ENCODE data around the gene ANXA6. TPM values are rescaled to one million over a fixed set of nuclear protein-coding genes. Genes with fewer than 3 reads are reported as not detected.

ANXA6 gene
- total and polyA plus RNA-seq, 2 donors (not counting 1 experiment from before 2014, with no cell fraction given), result 136 to 300 TPM

GRCh38 chr5:151062405-151063141 is 95.0 kb downstream of the ANXA6 start:
- Mint-ChIP-seq H3K27me3 (no peaks in the 10 kb centered on the region), H3K9me3 (ENCODE audit: insufficient read depth) (no peaks in the 10 kb centered on the region), H3K27ac (peak overlapping the region; percentile 15), H3K4me1 (peaks cover 63% of the 10 kb centered on the region), H3K4me3 (no peak overlapping the region)
- WGBS (ENCODE audit: insufficient coverage), result 99% methylated on average over 4 of the region's 5 CpGs
- Histone ChIP-seq H3K27ac (ENCODE audit: low read length in 2 of 2) (no peak overlapping the region), H4K20me1 (ENCODE audit: control insufficient read depth, insufficient read depth, low read length, poor library complexity, severe bottlenecking) (peaks cover 96% of the 10 kb centered on the region), H3K4me2 (replicated peaks; ENCODE audit: low read depth, low read length, poor library complexity, severe bottlenecking) (no peak overlapping the region), H3K79me2 (ENCODE audit: control insufficient read depth, insufficient read depth, low read length) (peaks cover 84% of the 10 kb centered on the region), H3K36me3 (replicated peaks in 1 of 2; ENCODE audit: control extremely low read depth in 1 of 2, control insufficient read depth in 1 of 2, extremely low read depth in 1 of 2, insufficient read depth in 2 of 2, low read length in 1 of 2) (peaks cover 0 to 78% of the 10 kb centered on the region in 2 experiments), H2AFZ (ENCODE audit: insufficient read depth, low read depth, low read length, poor library complexity, severe bottlenecking) (no peak overlapping the region), H3K27me3 (replicated peaks in 1 of 4; ENCODE audit: control extremely low read depth in 1 of 4, control insufficient read depth in 3 of 4, insufficient read depth in 4 of 4, low read length in 3 of 4) (no peaks in the 10 kb centered on the region), H3K4me3 (ENCODE audit: control extremely low read depth in 1 of 5, extremely low read depth in 1 of 5, insufficient read depth in 1 of 5, low read depth in 2 of 5, low read length in 4 of 5) (no peak overlapping the region), H3K4me1 (ENCODE audit: control insufficient read depth in 2 of 2, insufficient read depth in 2 of 2, low read length in 2 of 2) (peaks cover 37 to 47% of the 10 kb centered on the region in 2 donors), H3K9me3 (ENCODE audit: control extremely low read depth in 1 of 3, control insufficient read depth in 2 of 3, insufficient read depth in 1 of 3, low read length in 2 of 3) (no peaks in the 10 kb centered on the region), H3K9ac (ENCODE audit: low read length) (no peak overlapping the region)
- DNase-seq (no peak), ATAC-seq (ENCODE audit: low read depth) (no peak)
- ChIA-PET CTCF (interaction anchor here (0.6 to 17.8 kb wide), 5 partner anchors 11 to 612 kb away, joined by 3 to 918 read pairs (median 4); no protein-coding TSS in a partner anchor), POLR2A (interaction anchor here (4.2 kb wide), 1 partner anchor 17 kb away, joined by 13 read pairs; no protein-coding TSS in a partner anchor)
- TF ChIP-seq EZH2 (IDR thresholded peaks at IDR 0.05; ENCODE audit: borderline replicate concordance, insufficient read depth, low read depth, low read length, poor library complexity, severe bottlenecking), result no peak
- TF ChIP-seq, protein P1, sequence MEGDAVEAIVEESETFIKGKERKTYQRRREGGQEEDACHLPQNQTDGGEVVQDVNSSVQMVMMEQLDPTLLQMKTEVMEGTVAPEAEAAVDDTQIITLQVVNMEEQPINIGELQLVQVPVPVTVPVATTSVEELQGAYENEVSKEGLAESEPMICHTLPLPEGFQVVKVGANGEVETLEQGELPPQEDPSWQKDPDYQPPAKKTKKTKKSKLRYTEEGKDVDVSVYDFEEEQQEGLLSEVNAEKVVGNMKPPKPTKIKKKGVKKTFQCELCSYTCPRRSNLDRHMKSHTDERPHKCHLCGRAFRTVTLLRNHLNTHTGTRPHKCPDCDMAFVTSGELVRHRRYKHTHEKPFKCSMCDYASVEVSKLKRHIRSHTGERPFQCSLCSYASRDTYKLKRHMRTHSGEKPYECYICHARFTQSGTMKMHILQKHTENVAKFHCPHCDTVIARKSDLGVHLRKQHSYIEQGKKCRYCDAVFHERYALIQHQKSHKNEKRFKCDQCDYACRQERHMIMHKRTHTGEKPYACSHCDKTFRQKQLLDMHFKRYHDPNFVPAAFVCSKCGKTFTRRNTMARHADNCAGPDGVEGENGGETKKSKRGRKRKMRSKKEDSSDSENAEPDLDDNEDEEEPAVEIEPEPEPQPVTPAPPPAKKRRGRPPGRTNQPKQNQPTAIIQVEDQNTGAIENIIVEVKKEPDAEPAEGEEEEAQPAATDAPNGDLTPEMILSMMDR (IDR thresholded peaks at IDR 0.05), result no peak
- intact Hi-C loops (cut with micrococcal nuclease), result no loop called here

- Histone ChIP-seq H3K27ac (ENCODE audit: low read length in 2 of 2) (peak overlapping the region; percentile 2 to 66), H2AFZ (ENCODE audit: insufficient read depth, low read depth, low read length, poor library complexity, severe bottlenecking) (no peak overlapping the region), H3K9me3 (ENCODE audit: control extremely low read depth in 1 of 3, control insufficient read depth in 2 of 3, insufficient read depth in 1 of 3, low read length in 2 of 3) (no peaks in the 10 kb centered on the region), H3K36me3 (replicated peaks in 1 of 2; ENCODE audit: control extremely low read depth in 1 of 2, control insufficient read depth in 1 of 2, extremely low read depth in 1 of 2, insufficient read depth in 2 of 2, low read length in 1 of 2) (peaks cover 3 to 81% of the 10 kb centered on the region in 2 experiments), H3K4me2 (replicated peaks; ENCODE audit: low read depth, low read length, poor library complexity, severe bottlenecking) (peak overlapping the region; percentile 63), H3K27me3 (replicated peaks in 1 of 4; ENCODE audit: control extremely low read depth in 1 of 4, control insufficient read depth in 3 of 4, insufficient read depth in 4 of 4, low read length in 3 of 4) (no peaks in the 10 kb centered on the region), H3K9ac (ENCODE audit: low read length) (no peak overlapping the region), H3K4me1 (ENCODE audit: control insufficient read depth in 2 of 2, insufficient read depth in 2 of 2, low read length in 2 of 2) (peaks cover 29 to 35% of the 10 kb centered on the region in 2 donors), H4K20me1 (ENCODE audit: control insufficient read depth, insufficient read depth, low read length, poor library complexity, severe bottlenecking) (peaks cover 96% of the 10 kb centered on the region), H3K79me2 (ENCODE audit: control insufficient read depth, insufficient read depth, low read length) (peaks cover 84% of the 10 kb centered on the region), H3K4me3 (ENCODE audit: control extremely low read depth in 1 of 5, extremely low read depth in 1 of 5, insufficient read depth in 1 of 5, low read depth in 2 of 5, low read length in 4 of 5) (no peak overlapping the region)
- peaks cover 58% of the 10 kb centered on the region for H3K4me1 Mint-ChIP-seq
- TF ChIP-seq, protein P1 (IDR thresholded peaks at IDR 0.05), result no peak
- no peak for TF ChIP-seq EZH2 (IDR thresholded peaks at IDR 0.05; ENCODE audit: borderline replicate concordance, insufficient read depth, low read depth, low read length, poor library complexity, severe bottlenecking)
- ATAC-seq (ENCODE audit: low read depth), result no peak
- no peaks in the 10 kb centered on the region for H3K27me3 Mint-ChIP-seq
- intact Hi-C loops (cut with micrococcal nuclease), result loop anchor here (1.0 kb wide), 4 partner anchors 8 to 64 kb away; partner anchors contain the start of gene TNIP1
- 94% methylated on average over 6 of the region's 6 CpGs for WGBS (ENCODE audit: insufficient coverage)
- H3K27ac Mint-ChIP-seq, result peak overlapping the region; percentile 94
- ChIA-PET POLR2A (interaction anchor here (0.7 to 4.2 kb wide), 5 partner anchors 8 to 34 kb away, joined by 3 to 13 read pairs (median 4); no protein-coding TSS in a partner anchor), CTCF (interaction anchor here (0.5 to 17.8 kb wide), 9 partner anchors 9 to 178 kb away, joined by 3 to 918 read pairs (median 6); no protein-coding TSS in a partner anchor)
- H3K9me3 Mint-ChIP-seq (ENCODE audit: insufficient read depth), result no peaks in the 10 kb centered on the region
- peak overlapping the region; percentile 76 for H3K4me3 Mint-ChIP-seq
- DNase-seq, result no peak
Observed at GRCh38 chr5:151060742-151061141, 96.8 kb downstream of the ANXA6 start.

Data from B cell (primary cell).